Fibroblast of mammary gland (primary cell): ENCODE data around the gene MTA2.
A peak's percentile ranks its signal among the peaks of the same experiment; 100 is the strongest.

Experiments
- DNase-seq: peaks from one replicate; pipeline ENCODE4 v3.0.0-alpha.2; 2010; ENCODE audit warnings: low read depth
- H3K4me3 ChIP-seq: 2 replicates; pipeline ENCODE4 v1.5.1; 2011; ENCODE audit warnings: low read depth, mild to moderate bottlenecking, low read length, moderate library complexity; ENCODE audit not compliant: control insufficient read depth
- TF ChIP-seq, protein P1 (sequence below): conservative IDR thresholded peaks from 2 replicates; pipeline ENCODE4 v1.5.1; 2011; ENCODE audit warnings: low read depth, low read length, inconsistent platforms; ENCODE audit not compliant: control insufficient read depth, insufficient read depth

The MTA2 gene

DNA sequence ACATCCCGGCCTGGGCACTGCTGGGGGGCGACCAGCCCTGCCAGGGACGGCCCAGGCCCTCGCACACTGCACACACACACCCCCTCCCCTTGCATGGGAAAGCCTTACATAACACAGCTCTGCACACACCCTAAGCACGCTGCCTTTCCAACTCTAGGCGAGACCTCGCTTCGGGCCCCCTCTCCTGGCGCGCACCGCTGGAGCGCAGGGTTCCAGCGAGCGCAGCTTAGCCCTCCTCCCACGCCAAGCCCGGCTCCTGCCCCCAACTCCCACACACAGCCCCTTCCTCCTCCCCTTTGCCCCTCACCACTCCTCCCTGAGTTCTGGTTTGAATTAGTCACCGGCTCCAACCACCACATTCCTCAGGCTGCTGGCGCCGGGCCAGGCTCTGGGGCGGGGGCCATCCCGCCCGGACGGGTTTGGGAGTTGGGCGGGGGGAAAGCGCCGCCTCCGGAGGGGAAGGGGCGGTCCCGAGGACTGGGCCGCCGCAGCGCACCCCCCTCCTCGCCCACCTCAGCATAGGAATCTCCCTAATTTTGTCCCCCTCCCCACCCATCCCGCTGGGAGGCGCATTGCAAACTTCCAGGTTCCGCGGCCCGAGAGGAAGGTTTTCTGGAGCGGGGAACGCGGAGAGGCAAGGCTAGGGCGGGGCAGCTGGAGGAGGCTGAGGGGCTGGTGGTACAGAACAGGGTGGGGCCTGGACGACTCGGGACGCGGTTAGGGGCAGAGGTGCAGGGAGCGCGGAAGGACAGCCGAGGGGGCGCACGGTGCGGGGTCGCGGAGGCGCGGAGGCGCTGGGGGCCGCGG is 56.0 kb downstream of the MTA2 start:
- peak; percentile 93 for DNase-seq
- TF ChIP-seq, protein P1, sequence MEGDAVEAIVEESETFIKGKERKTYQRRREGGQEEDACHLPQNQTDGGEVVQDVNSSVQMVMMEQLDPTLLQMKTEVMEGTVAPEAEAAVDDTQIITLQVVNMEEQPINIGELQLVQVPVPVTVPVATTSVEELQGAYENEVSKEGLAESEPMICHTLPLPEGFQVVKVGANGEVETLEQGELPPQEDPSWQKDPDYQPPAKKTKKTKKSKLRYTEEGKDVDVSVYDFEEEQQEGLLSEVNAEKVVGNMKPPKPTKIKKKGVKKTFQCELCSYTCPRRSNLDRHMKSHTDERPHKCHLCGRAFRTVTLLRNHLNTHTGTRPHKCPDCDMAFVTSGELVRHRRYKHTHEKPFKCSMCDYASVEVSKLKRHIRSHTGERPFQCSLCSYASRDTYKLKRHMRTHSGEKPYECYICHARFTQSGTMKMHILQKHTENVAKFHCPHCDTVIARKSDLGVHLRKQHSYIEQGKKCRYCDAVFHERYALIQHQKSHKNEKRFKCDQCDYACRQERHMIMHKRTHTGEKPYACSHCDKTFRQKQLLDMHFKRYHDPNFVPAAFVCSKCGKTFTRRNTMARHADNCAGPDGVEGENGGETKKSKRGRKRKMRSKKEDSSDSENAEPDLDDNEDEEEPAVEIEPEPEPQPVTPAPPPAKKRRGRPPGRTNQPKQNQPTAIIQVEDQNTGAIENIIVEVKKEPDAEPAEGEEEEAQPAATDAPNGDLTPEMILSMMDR: no peak

DNA sequence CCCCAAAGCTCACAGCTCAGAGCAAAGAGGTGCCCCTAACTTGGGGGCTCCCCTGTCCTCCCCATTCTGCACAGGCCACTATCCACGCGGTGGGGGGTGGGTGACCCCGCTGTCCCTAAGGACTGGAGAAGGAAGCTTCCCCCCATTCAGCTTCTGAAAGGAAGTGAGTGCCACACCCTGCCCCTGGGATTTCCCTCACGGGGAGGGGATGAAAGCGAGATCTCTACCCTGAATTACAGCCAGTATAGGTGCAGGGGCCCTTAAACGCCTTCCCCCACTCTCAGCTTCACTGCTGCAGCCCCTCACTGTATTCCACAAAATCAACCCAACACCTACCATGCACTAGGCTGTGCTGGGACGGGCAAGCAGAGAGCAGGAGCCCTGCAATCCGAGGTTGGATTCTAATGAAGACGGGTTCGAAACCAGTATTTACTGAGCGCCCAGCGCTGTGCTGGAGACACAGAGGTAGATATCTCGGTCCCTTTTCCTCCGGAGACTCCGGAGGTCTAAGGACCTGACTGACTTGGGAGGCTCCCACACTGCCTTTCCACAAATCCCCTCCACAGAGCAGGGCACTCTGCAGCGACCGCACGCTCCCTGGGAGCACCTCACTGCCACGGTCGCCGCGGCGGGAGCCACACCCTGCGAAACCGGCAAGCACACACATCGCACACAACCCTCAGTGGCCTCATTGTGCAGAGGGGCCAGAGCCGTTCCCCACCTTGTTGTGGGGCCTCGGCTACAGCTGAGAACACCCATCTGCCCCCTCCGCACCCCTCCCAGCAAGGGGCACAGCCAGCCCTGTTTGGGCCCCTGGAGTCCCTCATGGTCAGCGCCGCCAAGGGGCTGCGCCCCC is 56.9 kb downstream of the MTA2 start:
- TF ChIP-seq, protein P1: no peak
- DNase-seq: no peak
- H3K4me3 ChIP-seq: peak overlapping the region; percentile 98

More for the DNA sequence above, 56.0 kb downstream of the MTA2 start:
- H3K4me3 ChIP-seq: peak overlapping the region; percentile 98

DNA sequence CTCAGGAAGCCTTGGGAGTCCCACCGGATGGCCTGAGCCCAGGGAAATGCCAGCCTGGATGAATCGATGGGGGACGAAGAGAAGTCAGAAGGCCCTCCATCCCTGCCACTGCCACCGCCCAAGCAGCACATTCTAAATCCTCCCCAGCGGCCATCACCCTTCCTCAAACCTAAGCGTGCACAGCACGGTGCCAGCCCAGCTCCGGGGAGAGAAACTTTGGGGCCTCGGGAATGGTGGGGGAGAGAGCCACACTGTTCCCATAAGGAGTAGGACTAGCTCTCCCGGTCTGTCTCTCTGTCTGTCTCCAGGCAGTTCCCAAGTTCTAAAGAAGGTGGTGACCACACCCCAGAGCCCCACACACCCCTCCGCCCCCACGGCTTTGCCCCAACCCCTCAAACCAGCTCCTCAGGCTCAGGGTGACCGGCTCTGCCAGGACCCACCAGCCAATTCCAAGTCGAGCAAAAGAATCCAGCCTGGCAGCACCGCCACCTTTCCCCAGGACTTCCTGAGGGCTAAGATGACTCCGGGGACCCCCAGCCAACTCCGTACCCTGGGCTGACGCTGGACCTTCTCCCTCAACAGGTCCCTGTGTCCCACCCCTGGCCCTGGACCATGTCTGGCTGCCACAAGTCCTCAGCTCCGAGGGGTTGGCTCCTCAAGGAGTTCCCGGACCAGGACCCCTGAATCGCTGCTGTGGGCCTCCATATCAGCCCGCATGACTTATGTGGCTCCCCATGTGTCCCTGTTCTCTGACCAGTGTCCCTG is 57.8 kb downstream of the MTA2 start:
- TF ChIP-seq, protein P1: no peak
- no peak for DNase-seq
- H3K4me3 ChIP-seq: peak overlapping the region; percentile 98
